OCI-LY7 (cell line): Measurements from ENCODE around the gene SRRM1. TPM values are rescaled to one million over a fixed set of nuclear protein-coding genes. Genes with fewer than 3 reads are reported as not detected.

ENCODE experiments used
- BruUV-seq: library from RNA; stranded (reverse); fragments of 400-500 nt; replicated peaks from 2 replicates; lab custom pipeline; 2021; lab: Mats Ljungman, UMichigan
- CTCF ChIA-PET: fragments of 300-600 bp; sonication (Branson Sonifier 250); formaldehyde crosslinking; loops from one replicate; lab custom pipeline; 2022; ENCODE audit warnings: antibody characterized with exemption; ENCODE audit not compliant: unreplicated experiment; lab: Charles Lee
- POLR2A ChIA-PET: fragments of 300-600 bp; sonication (Branson Sonifier 250); formaldehyde crosslinking; loops from one replicate; lab custom pipeline; 2022; ENCODE audit warnings: antibody characterized with exemption; lab: Charles Lee
- DNase-seq: peaks from one replicate; pipeline ENCODE4 v3.0.0-alpha.2; 2015; ENCODE audit warnings: low spot score
- H2AFZ ChIP-seq: fragments of 200-600 bp; sonication (generic), shearing (Covaris generic); 2 replicates; pipeline ENCODE4 v1.6.1; 2014; ENCODE audit warnings: mild to moderate bottlenecking, antibody characterized with exemption, low read length, moderate library complexity
- H3K27ac ChIP-seq: fragments of 200-600 bp; sonication (generic); 2 replicates; pipeline ENCODE4 v1.5.1; 2014; ENCODE audit warnings: mixed run types, low read depth, mild to moderate bottlenecking, moderate library complexity, low read length, inconsistent platforms; ENCODE audit not compliant: poor library complexity, severe bottlenecking
- H3K36me3 ChIP-seq: fragments of 200-600 bp; sonication (generic); 2 replicates; pipeline ENCODE4 v1.6.1; 2014; ENCODE audit warnings: mild to moderate bottlenecking, antibody characterized with exemption, low read length, moderate library complexity, mixed read lengths; ENCODE audit not compliant: insufficient read depth
- H3K4me1 ChIP-seq: fragments of 200-600 bp; sonication (generic); 2 replicates; pipeline ENCODE4 v1.5.1; 2014; ENCODE audit warnings: mild to moderate bottlenecking, low read length; ENCODE audit not compliant: insufficient read depth, poor library complexity, severe bottlenecking
- H3K4me2 ChIP-seq: fragments of 200-600 bp; sonication (generic); 2 replicates; pipeline ENCODE4 v1.6.1; 2014; ENCODE audit warnings: mild to moderate bottlenecking, low read length
- H3K4me3 ChIP-seq: fragments of 200-600 bp; sonication (generic); 2 replicates; pipeline ENCODE4 v1.5.1; 2014; ENCODE audit warnings: mild to moderate bottlenecking, low read depth, low read length; ENCODE audit not compliant: poor library complexity, severe bottlenecking
- H3K79me2 ChIP-seq: fragments of 200-600 bp; sonication (generic); 2 replicates; pipeline ENCODE4 v1.6.1; 2016; ENCODE audit warnings: low read depth, mild to moderate bottlenecking, low read length, moderate library complexity, mixed read lengths; ENCODE audit not compliant: insufficient read depth
- H3K9me2 ChIP-seq: fragments of 200-600 bp; sonication (generic); 2 replicates; pipeline ENCODE4 v1.6.1; 2016; ENCODE audit warnings: mild to moderate bottlenecking, low read length, mixed read lengths; ENCODE audit not compliant: insufficient read depth
- H3K9me3 ChIP-seq: fragments of 200-600 bp; sonication (generic); 2 replicates; pipeline ENCODE4 v1.6.1; 2014; ENCODE audit warnings: mild to moderate bottlenecking, mixed run types, low read length, mixed read lengths
- H4K20me1 ChIP-seq: fragments of 200-600 bp; sonication (generic); 2 replicates; pipeline ENCODE4 v1.6.1; 2014; ENCODE audit warnings: mild to moderate bottlenecking, antibody characterized with exemption, low read length, moderate library complexity, mixed read lengths; ENCODE audit not compliant: insufficient read depth
- EZH2phosphoT487 ChIP-seq: fragments of 200-600 bp; sonication (generic); IDR thresholded peaks from 2 replicates; pipeline ENCODE4 v1.6.1; 2018; ENCODE audit warnings: low read depth, borderline replicate concordance, mild to moderate bottlenecking, mixed run types, antibody characterized with exemption, low read length, moderate library complexity, mixed read lengths
- intact Hi-C: fragments of 100-400 bp; cut with micrococcal nuclease; formaldehyde crosslinking; loops from one replicate; pipeline ENCODE4 v1.10.0; 2022; ENCODE audit not compliant: unreplicated experiment
- total RNA-seq, 2 experiments: library from RNA; depleted of rRNA in 1 of 2; stranded (reverse); fragments of >200 nt in 1 of 2; shearing (Covaris generic) in 1 of 2; gene quantifications; 2 replicates each; pipeline ENCODE4 v1.2.3, GENCODE V29; 2014 to 2022
- TF ChIP-seq, protein P1 (sequence below): fragments of 200-600 bp; sonication (generic); conservative IDR thresholded peaks from 2 replicates; pipeline ENCODE4 v1.5.1; 2014; ENCODE audit warnings: mild to moderate bottlenecking, antibody characterized with exemption, low read length, moderate library complexity, mixed read lengths

The SRRM1 gene
- total RNA-seq, 2 experiments from 2014 or later, result 78.5 to 251 TPM

DNA sequence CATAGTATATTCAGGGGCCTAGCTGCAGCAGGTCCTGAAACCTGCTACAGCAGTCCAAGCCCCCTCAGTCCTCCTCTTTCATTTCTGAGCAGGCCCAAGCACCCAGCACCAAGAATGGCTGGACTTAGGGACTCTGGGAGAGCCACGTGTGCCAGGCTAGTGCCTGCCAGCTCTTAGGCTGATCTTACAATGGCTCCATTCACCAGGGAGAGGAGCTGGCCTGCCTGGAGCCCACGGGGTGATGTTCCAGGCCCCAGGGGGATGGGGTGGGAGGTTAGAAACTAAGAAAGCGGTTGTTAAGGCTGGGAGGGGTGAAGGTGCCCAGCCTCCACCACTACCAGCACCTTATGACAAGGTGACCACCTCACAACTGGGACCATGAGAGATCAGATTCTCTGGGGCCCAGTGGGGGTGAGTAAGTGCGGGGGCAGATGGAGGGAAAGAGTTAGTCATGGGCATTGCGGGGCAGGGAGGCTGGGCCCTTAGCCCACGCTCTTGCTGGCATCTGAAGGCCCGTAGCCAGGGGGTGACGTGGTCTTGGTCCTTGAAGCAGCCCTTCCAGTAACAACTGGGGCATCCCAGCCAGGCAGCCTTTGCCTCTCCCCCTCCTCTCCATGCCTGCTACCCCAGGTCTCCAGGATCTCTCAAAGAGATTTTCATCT is 71.9 kb downstream of the SRRM1 start:
- H3K4me3 ChIP-seq, result no peak overlapping the region
- no peak overlapping the region for H2AFZ ChIP-seq
- H4K20me1 ChIP-seq, result no peaks in the 10 kb centered on the region
- H3K4me1 ChIP-seq, result no peaks in the 10 kb centered on the region
- CTCF ChIA-PET, result no interaction called here
- no peak overlapping the region for H3K27ac ChIP-seq
- no peaks in the 10 kb centered on the region for H3K9me2 ChIP-seq
- TF ChIP-seq, protein P1, sequence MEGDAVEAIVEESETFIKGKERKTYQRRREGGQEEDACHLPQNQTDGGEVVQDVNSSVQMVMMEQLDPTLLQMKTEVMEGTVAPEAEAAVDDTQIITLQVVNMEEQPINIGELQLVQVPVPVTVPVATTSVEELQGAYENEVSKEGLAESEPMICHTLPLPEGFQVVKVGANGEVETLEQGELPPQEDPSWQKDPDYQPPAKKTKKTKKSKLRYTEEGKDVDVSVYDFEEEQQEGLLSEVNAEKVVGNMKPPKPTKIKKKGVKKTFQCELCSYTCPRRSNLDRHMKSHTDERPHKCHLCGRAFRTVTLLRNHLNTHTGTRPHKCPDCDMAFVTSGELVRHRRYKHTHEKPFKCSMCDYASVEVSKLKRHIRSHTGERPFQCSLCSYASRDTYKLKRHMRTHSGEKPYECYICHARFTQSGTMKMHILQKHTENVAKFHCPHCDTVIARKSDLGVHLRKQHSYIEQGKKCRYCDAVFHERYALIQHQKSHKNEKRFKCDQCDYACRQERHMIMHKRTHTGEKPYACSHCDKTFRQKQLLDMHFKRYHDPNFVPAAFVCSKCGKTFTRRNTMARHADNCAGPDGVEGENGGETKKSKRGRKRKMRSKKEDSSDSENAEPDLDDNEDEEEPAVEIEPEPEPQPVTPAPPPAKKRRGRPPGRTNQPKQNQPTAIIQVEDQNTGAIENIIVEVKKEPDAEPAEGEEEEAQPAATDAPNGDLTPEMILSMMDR, result no peak
- TF ChIP-seq EZH2phosphoT487, result no peak
- intact Hi-C loops, result no loop called here
- no peak overlapping the region for H3K4me2 ChIP-seq
- no peaks in the 10 kb centered on the region for H3K36me3 ChIP-seq
- POLR2A ChIA-PET, result interaction anchor here (0.6 kb wide), 1 partner anchor 19 kb away, joined by 4 read pairs; no protein-coding TSS in a partner anchor
- H3K9me3 ChIP-seq, result no peaks in the 10 kb centered on the region
- no TSS peak for BruUV-seq
- DNase-seq, result no peak
- no peaks in the 10 kb centered on the region for H3K79me2 ChIP-seq

DNA sequence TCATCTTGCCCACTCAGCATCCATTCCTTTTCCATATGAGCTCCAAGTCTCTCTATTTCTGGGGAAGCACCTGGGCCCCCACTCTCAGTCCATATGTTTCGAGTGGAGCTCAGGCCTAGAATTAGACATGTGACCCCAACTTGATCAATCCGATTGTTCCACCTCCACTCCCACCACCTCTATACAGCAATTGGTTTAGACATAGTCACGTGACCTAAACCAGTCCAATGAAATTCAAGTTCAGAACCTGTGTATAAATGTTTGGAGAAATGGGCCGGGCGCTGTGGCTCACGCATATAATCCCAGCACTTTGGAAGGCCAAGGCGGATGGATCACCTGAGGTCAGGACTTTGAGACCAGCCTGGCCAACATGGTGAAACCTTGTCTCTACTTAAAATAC is 72.6 kb downstream of the SRRM1 start:
- Histone ChIP-seq H2AFZ (no peak overlapping the region), H3K79me2 (no peaks in the 10 kb centered on the region), H3K9me3 (no peaks in the 10 kb centered on the region), H3K4me2 (no peak overlapping the region), H3K4me3 (no peak overlapping the region), H3K4me1 (no peaks in the 10 kb centered on the region), H3K9me2 (no peaks in the 10 kb centered on the region), H3K36me3 (no peaks in the 10 kb centered on the region), H3K27ac (no peak overlapping the region), H4K20me1 (no peaks in the 10 kb centered on the region)
- TF ChIP-seq EZH2phosphoT487, result no peak
- TF ChIP-seq, protein P1, result no peak
- ChIA-PET POLR2A (interaction anchor here (0.5 kb wide), 1 partner anchor 32 kb away, joined by 3 read pairs; no protein-coding TSS in a partner anchor), CTCF (no interaction called here)
- DNase-seq, result no peak
- intact Hi-C loops, result no loop called here
- BruUV-seq, result no TSS peak

DNA sequence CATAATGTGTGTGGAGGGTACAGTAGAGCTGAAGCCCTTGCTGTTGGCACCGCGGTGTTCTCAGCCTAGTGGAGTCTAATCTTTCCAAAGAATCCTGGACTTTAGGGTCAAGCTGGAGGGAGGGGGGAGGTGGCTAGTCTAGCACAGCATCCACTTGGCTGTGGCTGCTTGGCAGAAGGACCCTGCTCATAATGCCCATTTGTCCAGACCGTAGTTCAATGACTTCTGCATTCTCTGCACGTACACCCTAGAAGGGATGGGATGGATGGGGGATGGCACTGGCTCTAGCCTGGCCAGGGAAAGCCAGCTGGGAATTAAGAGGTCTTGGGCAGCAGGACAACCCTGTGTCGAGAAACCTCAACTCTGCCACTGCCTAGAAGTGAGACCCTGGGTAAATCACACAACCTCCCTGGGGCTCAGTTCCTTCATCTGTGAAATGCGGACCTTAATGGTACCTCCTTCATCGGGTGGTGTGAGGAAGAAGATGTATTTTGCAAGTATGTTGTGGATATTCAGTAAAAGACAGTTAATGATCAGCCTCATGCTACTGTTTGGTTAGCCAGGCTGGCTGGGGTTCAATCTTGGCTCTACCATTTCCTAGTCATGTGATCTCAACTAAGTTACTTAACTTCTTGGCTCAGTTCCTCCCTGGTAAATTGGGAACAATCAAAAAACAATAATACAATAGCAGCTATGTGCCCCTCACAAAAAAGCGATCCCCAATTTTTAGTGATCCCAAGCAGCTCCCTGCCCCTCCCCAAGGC is 75.0 kb downstream of the SRRM1 start:
- no TSS peak for BruUV-seq
- no peak overlapping the region for H3K4me2 ChIP-seq
- H3K9me2 ChIP-seq, result no peaks in the 10 kb centered on the region
- CTCF ChIA-PET, result no interaction called here
- intact Hi-C loops, result no loop called here
- H3K4me1 ChIP-seq, result no peaks in the 10 kb centered on the region
- no peak for DNase-seq
- no peak overlapping the region for H3K4me3 ChIP-seq
- no peak overlapping the region for H3K27ac ChIP-seq
- no peaks in the 10 kb centered on the region for H3K36me3 ChIP-seq
- no peaks in the 10 kb centered on the region for H3K79me2 ChIP-seq
- TF ChIP-seq, protein P1, result no peak
- POLR2A ChIA-PET, result interaction anchor here (1.2 kb wide), 1 partner anchor 27 kb away, joined by 3 read pairs; the partner anchor contains the start of gene CLIC4
- H4K20me1 ChIP-seq, result no peaks in the 10 kb centered on the region
- no peak overlapping the region for H2AFZ ChIP-seq
- H3K9me3 ChIP-seq, result no peaks in the 10 kb centered on the region
